Calu3 (cell line): ENCODE measurements around the gene AKAP10. TPM values are rescaled to one million over a fixed set of nuclear protein-coding genes. Genes with fewer than 3 reads are reported as not detected.

ENCODE experiments used
- BruUV-seq: library from RNA; stranded (reverse); fragments of 400-500 nt; replicated peaks from 2 replicates; lab custom pipeline; 2021; lab: Mats Ljungman, UMichigan
- CTCF ChIA-PET: fragments of 300-600 bp; sonication (Branson Sonifier 250); formaldehyde crosslinking; loops from one replicate; lab custom pipeline; 2022; ENCODE audit warnings: antibody characterized with exemption; lab: Charles Lee
- DNase-seq: peaks from one replicate; pipeline ENCODE4 v3.0.0; 2022
- H3K27ac Mint-ChIP-seq: one replicate; pipeline ENCODE4 v1.8.0; 2022; ENCODE audit warnings: mixed read lengths; ENCODE audit not compliant: unreplicated experiment
- H3K27me3 Mint-ChIP-seq: one replicate; pipeline ENCODE4 v1.8.0; 2022; ENCODE audit warnings: mixed read lengths; ENCODE audit not compliant: unreplicated experiment
- H3K36me3 Mint-ChIP-seq: one replicate; pipeline ENCODE4 v1.8.0; 2022; ENCODE audit warnings: mild to moderate bottlenecking, moderate library complexity, mixed read lengths; ENCODE audit not compliant: insufficient read depth, unreplicated experiment
- H3K4me1 Mint-ChIP-seq: one replicate; pipeline ENCODE4 v1.8.0; 2022; ENCODE audit warnings: mild to moderate bottlenecking, low read depth, mixed read lengths; ENCODE audit not compliant: unreplicated experiment
- H3K4me3 Mint-ChIP-seq: one replicate; pipeline ENCODE4 v1.8.0; 2022; ENCODE audit warnings: mild to moderate bottlenecking, low read depth, moderate library complexity, mixed read lengths; ENCODE audit not compliant: unreplicated experiment
- H3K9me3 Mint-ChIP-seq: one replicate; pipeline ENCODE4 v1.8.0; 2022; ENCODE audit warnings: low read depth, mixed read lengths; ENCODE audit not compliant: unreplicated experiment
- intact Hi-C: fragments of 100-400 bp; cut with micrococcal nuclease; formaldehyde crosslinking; loops from one replicate; pipeline ENCODE4 v1.10.0; 2022; ENCODE audit not compliant: unreplicated experiment
- total RNA-seq: library from RNA; stranded (reverse); gene quantifications from 2 replicates; pipeline ENCODE4 v1.2.3, GENCODE V29; 2022
- TF ChIP-seq, protein P1 (sequence below): fragments of 200-600 bp; IDR thresholded peaks from one replicate; pipeline ENCODE4 v1.8.0; 2022; ENCODE audit warnings: antibody characterized with exemption; ENCODE audit not compliant: unreplicated experiment

The AKAP10 gene
- total RNA-seq, 1 experiment from 2014 or later: 25.2 TPM

DNA sequence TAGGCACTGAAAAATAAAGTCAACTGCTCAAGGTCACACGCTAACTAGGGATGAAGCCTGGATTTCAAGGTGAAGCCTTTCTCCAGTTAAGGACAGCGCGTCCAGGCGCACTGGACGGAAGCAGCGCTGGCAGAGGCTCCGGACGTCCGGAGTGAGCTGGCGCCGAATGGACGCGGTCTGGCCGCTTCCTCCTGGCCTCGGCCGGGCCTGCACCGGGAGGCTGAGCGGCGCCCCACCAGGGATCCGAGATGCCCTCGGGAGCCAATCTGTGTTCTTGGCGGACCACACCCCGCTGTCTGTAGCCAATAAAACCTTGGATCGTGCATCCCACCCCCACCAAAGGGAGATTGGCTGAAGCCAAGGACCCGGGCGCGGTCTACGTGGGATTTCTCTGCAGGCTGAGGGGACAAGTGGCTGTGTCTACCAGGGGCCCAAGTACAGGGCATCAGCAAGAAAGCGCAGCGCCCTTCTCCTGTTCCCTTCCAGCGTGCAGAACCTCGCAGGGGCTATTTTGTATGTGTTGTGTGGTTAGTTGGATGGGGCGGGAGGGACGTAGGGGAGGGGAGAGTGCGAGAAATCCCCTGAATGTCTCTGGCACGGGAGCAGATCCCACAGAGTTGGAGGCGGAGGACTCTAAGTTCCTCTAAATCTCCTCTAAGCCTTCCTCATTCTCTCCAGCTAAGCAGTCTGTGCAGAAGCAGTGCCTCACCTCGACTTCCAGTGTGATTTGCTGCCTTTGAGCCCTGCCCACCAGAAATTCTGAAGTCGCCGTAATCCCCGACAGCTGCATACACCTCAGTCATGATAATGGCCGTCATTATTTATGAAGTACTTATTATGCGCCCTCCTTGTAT, 2.5 kb upstream of the AKAP10 start:
- CTCF ChIA-PET: no interaction called here

DNA sequence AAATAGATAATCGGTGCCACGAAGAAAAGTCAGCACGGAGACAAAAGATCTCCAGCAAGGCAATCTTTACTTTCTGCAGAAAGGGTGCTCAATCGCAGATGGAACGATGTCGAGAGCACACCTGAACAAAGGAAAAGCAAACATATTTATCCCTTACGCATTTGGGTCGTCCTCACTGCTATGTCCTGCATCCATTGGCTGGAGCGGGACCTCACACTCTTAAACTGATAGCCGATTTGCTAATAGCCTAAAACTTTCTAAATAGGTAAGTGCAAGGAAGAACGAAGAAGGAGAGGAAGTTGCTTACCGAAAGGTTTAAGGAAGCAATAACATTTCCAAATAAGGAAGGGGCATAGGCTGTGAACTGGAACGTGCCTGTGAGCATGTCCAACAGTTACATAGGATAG, 1.2 kb upstream of the AKAP10 start:
- CTCF ChIA-PET: no interaction called here
- peaks cover 28% of the 10 kb centered on the region for H3K36me3 Mint-ChIP-seq
- H3K4me3 Mint-ChIP-seq: peak overlapping the region; percentile 78
- no peak for DNase-seq
- H3K9me3 Mint-ChIP-seq: no peaks in the 10 kb centered on the region
- TF ChIP-seq, protein P1, sequence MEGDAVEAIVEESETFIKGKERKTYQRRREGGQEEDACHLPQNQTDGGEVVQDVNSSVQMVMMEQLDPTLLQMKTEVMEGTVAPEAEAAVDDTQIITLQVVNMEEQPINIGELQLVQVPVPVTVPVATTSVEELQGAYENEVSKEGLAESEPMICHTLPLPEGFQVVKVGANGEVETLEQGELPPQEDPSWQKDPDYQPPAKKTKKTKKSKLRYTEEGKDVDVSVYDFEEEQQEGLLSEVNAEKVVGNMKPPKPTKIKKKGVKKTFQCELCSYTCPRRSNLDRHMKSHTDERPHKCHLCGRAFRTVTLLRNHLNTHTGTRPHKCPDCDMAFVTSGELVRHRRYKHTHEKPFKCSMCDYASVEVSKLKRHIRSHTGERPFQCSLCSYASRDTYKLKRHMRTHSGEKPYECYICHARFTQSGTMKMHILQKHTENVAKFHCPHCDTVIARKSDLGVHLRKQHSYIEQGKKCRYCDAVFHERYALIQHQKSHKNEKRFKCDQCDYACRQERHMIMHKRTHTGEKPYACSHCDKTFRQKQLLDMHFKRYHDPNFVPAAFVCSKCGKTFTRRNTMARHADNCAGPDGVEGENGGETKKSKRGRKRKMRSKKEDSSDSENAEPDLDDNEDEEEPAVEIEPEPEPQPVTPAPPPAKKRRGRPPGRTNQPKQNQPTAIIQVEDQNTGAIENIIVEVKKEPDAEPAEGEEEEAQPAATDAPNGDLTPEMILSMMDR: no peak
- no peaks in the 10 kb centered on the region for H3K27me3 Mint-ChIP-seq
- BruUV-seq: no TSS peak
- peaks cover 9% of the 10 kb centered on the region for H3K4me1 Mint-ChIP-seq
- no peak overlapping the region for H3K27ac Mint-ChIP-seq
- intact Hi-C loops: no loop called here

More for the DNA sequence above, 2.5 kb upstream of the AKAP10 start:
- DNase-seq: no peak
- H3K27me3 Mint-ChIP-seq: no peaks in the 10 kb centered on the region
- intact Hi-C loops: no loop called here
- H3K27ac Mint-ChIP-seq: no peak overlapping the region
- TF ChIP-seq, protein P1: no peak
- H3K4me1 Mint-ChIP-seq: peaks cover 7% of the 10 kb centered on the region
- no peak overlapping the region for H3K4me3 Mint-ChIP-seq
- H3K36me3 Mint-ChIP-seq: peaks cover 28% of the 10 kb centered on the region
- BruUV-seq: no TSS peak
- H3K9me3 Mint-ChIP-seq: no peaks in the 10 kb centered on the region

DNA sequence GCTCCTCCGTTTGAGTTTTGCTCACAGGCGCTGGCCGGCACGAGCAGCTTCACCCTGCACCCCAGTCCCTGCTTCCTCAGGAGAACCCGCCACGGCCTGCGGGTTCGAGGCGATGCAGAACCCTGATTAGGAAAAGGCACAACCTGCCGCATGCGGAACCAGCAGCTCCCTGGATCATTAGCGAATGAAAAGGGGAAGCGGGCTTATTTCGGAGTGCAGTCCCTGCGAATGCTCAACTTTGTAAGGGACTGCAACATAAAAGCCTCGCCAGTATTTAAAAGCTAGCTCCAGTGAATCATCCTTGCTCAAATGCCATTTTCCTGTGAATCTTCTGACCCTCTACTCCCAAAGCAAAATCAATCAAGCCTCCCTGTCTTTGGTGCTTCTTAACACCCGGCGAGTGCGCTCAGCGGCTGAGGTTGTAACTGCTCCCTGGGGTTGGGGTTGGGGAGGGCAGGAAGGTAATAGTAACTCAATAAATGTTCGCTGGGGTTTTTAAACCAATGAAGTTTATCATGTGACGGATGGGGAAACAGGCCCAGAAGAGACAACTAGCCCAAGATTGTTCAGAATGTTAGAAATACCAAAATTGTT, 678 bp upstream of the AKAP10 start:
- BruUV-seq: no TSS peak

DNA sequence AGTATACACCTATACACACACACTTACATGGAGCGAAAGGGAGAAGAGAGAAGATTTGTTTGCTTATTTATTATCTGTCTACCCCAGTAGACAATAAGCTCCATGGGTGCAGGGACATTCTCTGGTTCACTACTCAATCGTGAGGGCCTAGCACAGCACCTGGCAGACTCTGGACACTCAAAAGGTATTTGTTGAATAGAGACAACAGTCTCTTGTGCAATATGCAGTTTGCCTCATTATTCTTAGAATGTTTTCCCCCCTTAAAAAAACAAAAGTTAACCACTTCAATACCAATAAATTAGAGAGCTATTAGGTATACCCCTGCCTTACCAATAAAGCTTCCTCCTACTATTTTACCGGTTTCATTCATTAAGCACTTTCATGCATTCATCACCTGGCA, 2.0 kb downstream of the AKAP10 start:
- peaks cover 9% of the 10 kb centered on the region for H3K4me1 Mint-ChIP-seq
- H3K36me3 Mint-ChIP-seq: peaks cover 28% of the 10 kb centered on the region
- intact Hi-C loops: no loop called here
- H3K9me3 Mint-ChIP-seq: no peaks in the 10 kb centered on the region
- no peak overlapping the region for H3K4me3 Mint-ChIP-seq
- TF ChIP-seq, protein P1: no peak
- H3K27me3 Mint-ChIP-seq: no peaks in the 10 kb centered on the region
- no peak for DNase-seq
- CTCF ChIA-PET: interaction anchor here (0.6 kb wide), 2 partner anchors 58 to 295 kb away, joined by 3 to 4 read pairs; no protein-coding TSS in a partner anchor
- BruUV-seq: TSS peak; percentile 30
- no peak overlapping the region for H3K27ac Mint-ChIP-seq

More for the DNA sequence above, 678 bp upstream of the AKAP10 start:
- TF ChIP-seq, protein P1: no peak
- peak overlapping the region; percentile 15 for H3K27ac Mint-ChIP-seq
- no peaks in the 10 kb centered on the region for H3K9me3 Mint-ChIP-seq
- peaks cover 9% of the 10 kb centered on the region for H3K4me1 Mint-ChIP-seq
- no peaks in the 10 kb centered on the region for H3K27me3 Mint-ChIP-seq
- intact Hi-C loops: no loop called here
- H3K4me3 Mint-ChIP-seq: peak overlapping the region; percentile 78
- CTCF ChIA-PET: no interaction called here
- H3K36me3 Mint-ChIP-seq: peaks cover 28% of the 10 kb centered on the region
- DNase-seq: no peak
